HG02588 (cell line): ENCODE data around the gene RGS7.
"Not testable (repeated sequence)": the region's sequence is repeated elsewhere in the genome, so short reads cannot be mapped to it uniquely, and the experiment has no call there.

ENCODE experiments used
- ATAC-seq: cut with Tn5 transposase; IDR thresholded peaks from one replicate; pipeline ENCODE4 v1.9.1; 2021; ENCODE audit warnings: mild to moderate bottlenecking, moderate library complexity; ENCODE audit not compliant: unreplicated experiment

Gene RGS7

DNA sequence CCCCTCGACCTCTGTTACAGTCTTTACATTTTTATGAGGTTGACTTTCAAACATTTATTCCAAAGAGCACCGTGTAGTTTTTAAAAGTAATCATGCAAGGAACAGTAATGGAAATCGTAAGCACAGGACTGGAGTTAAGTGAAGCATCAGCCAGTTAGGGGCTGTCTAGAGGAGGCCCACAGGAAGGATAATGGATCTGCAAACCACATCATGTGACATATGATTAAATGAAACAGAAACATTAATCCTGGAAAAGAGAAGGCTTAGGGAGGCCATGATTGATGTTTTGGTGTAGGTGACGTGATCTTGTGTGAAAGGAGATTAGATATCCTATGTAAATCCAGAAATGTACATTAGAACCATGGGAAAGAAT is 25.0 kb downstream of the RGS7 start:
- no peak for ATAC-seq

DNA sequence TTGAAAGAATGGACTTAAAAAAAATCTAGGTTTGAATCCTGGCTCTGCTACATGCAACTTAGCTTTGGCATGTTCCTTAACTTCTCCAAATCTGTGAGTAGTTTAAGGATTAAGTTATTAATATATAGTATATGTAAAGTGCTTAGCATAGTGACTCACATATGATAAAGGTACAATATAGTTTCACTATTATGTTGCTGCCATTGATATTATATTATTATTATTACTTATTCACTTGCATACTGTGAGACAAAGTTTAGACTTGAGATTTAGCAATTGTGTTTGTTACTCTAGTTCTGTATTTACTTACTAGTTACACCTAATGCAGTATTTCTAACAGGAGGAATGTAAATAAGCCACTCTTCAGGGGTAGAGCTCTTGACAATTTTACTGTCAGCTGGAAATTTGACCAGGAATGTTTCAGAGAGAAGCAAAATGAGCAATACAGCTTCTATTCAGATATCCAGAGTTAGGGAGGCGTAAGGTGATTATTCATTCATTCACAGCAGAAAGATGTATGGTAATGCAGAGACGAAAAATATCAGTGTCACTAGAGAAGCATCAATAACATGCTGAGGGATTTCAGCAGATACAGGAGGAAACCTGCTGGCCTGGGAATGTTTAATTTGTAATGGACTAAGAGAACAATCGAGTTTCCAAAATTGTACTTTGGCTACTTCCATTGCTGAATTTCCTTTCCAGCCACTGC is 25.5 kb downstream of the RGS7 start:
- ATAC-seq: no peak

DNA sequence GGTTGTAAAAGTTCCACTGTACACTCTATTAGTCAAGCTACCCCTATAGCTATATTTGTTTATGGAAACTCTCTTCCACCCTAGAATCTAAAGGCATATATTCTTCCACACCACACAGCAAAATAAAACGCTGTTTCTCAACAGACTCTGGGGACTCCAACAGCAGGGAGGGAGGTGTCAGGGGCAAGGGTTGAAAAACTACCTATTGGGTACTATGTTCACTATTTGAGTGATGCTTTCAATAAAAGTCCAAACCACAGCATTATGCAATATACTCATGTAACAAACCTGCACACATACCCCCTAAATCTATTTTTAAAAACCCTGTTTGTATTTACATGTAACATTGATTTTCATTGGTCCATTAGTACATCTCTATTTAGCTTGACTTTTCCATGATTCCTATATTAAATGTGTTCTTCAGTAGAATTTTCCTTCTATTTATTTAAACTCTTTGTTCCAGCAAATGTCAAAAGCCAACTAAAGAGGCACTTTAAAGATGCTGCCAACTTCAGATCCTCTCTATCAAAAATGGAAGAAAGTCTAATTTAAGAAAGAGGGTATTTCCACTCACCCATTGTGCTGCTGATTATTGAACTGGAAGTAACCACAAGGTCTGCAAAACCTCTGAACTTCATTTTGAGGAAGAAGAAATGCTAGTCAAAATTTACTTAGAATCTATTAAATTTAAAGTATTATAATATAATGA is 26.2 kb downstream of the RGS7 start:
- no peak for ATAC-seq

DNA sequence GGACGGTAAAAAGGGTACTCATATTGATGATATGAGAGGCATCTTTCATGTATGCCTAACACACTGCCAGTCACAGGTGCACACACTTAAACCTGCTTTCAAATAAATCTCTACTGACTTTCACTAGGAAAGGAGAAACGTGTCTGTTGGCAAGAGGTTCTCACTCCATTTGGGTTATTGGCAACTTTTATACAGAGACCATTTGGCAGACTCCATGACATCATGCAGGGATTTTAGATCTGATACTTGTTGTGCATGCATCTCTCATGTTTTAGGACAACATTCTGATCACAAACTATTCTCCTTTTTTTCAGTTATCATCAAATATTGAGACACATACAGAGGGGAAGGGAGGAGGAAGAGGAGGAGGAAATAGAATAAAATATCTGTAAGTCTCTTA is 31.5 kb downstream of the RGS7 start:
- no peak for ATAC-seq

DNA sequence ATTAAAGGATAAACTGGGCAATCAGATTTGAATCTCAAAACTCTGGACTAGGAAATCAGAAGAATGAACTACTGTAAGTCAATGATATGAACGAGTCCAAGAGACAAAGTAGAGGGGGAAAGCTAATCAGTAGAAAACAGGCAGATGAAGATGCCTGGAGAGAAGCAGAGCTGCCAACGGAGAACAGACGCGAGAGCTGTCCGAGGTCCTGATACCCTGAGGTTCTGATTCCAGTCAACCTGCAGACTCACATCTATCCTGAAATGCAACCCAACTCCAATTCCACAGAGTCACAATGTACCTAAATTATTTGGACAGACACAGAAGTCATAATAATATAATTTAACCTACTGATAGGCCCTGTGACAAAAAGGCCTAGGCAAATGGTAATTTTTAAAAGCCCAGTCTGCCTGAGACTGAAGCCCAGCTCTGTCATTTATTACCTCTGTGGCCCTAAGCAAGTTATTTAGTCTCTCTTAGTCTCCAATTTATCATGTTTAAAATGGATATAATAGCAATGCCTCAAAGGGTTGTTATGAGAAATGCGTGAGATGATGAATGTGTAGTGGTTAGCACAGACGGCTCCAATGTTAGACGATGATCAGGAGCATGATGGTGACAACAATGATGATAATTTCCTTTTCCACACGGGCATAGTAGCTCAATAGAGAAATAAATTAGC is 33.4 kb downstream of the RGS7 start:
- ATAC-seq: no peak

DNA sequence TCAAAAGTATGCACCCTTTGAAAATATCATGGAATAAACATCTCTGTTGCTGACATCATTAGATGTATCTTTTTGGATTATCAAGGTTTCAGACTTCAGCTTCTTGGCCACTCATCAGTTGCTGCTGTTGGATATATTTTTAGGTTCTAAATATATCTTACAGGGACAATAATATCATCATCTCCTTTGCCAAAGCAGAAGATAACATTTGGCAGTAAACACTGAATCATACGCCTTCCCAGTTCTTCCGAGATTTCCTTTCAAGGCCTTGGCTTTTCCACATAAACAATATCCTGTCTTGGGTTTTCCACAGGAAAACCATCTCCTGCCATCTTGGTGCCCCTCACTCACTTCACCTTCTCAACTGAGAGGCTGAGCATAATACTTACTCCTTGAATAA is 39.3 kb downstream of the RGS7 start:
- ATAC-seq: no peak

DNA sequence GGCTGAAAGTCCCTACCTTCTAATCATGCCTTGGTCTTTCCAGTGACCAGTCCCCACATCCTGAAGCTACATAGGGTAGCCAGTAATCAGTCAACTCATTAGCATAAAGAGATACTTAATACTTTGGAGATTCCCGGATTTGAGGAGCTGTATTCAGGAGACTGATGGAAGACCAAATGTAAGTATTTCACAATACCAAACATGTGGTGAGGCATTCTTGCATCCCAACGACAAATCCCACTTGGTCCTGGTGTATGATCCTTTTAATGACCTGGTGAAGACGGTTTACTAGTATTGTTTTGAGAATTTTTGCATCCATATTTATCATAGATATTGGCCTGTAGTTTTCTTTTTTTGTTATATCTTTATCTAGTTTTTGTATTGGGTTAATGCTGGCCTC is 40.6 kb downstream of the RGS7 start:
- no peak for ATAC-seq

DNA sequence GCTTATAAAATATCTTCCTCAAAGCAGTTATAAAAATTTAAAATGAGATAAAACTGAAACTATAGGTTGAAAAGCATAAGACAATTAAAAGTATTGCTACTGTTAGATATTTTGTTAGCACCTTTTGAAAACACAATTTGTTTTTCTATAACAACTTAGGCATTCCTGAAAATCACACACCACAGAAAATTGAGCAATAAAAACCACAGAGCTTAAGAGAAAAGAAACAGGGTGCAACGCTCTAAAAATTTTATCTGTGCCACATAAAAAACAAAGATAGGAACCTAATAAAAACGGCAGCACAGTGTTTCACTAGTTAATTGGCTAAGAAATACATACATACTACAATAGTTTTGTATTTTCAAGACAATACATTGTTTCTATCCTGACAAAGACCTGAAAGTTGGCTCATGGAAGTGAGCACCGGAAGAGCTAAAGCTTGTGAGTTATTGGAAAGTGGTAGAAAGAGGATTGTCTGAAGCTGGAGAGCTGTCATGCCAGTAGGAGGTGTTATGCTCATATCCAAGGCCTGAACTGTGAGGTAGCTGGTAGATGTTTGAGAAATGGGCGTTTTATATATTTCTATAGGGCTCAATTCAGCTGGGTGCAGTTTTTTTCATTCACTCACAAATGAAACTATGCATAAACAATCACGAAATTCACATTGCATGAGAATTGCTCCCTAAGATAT is 45.8 kb downstream of the RGS7 start:
- ATAC-seq: no peak

DNA sequence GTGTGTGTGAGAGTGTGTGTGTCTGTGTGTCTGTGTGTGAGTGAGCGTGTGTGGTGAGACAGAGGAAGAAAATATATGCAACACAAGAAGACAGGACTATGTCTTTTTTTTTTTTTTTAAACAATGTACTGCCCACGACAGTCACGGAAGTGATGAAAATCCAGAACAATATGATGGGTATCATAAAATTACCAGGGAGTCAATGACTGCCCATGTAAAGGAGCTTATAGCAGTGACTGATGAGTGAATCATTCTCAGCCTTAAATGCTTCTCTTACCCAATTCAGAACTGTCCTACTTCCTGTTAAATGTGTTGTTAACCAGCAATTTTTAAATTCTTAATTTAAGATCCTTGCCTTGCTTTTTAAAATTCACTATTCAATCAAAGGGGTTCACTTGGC is 46.6 kb downstream of the RGS7 start:
- ATAC-seq: no peak

DNA sequence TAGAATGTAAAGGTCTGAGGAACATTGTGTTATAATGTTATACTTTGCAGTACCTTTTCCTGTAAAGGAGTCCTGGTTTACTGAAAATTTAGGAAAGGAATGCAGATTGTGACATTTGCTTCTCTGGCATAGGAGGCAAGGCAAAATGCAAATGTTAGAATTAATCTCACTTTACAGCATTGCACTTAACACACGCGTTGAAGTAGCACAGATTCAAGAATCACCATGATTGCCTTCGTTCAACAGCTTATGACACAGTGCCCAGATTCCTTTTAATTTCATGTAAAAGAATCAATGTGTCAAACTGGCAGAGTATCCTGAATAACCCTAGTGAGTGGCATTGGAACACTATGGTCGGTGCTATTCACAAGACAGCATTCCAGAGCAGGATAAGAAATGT is 47.4 kb downstream of the RGS7 start:
- no peak for ATAC-seq

DNA sequence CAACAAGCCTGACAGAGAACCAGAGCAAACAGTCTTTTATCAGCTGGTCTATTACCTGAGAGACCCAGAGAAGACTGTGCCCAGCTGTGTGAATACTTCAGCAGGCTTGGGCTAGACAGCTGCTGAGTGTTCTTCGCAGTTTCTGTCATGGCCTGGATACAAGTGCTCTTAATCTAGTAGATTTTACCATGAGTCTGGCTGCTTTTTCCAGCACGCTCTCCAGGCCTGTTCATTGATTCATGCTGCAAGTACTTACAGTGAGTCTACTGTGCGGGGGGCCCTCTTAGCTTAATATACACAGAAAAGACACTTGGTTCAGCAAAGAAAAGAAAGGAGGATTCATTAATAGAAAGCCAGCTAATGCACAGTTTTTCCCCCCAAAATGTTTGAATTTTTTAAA is 48.5 kb downstream of the RGS7 start:
- ATAC-seq: no peak

DNA sequence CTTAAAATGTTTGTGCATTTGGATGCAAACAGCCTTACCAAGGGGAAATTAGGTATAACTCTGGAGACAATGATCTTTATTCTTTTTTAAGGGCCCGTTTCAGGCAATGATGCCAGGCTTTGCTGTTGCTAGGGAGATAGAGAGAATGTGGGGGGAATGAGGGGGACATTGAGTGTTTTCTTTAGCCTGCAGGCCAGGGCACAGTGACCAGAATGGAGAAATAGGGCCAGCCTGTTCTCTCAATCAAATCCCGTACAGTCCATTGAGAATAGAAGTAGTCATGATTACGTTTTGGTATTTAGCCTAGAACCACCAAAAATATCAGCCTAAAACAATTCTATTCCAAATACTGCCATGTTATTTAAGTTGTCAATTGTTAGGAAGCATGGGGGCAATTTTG is 49.0 kb downstream of the RGS7 start:
- ATAC-seq: no peak

DNA sequence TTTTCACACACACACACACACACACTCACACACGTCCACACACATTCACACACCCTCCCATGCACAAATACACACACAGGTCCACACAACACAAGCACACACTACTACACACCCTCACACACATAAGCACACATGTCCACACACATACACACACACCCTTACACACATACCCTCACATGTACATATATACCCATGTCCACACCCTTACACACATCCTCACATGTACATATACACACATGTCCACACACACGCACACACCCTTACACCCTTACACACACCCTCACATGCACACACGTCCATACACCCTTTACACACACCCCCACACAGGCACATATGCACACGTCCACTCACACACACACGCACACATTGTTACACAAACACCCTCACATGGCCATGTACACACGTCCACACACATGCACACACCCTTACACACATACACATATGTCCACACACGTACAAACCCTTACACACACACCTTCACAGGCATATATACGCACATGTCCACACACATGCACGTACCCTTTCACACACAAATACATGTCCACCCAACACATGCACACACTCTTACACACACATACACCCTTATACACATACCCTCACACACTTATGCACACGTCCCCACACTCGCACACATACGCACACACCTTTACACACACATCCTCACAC is 50.7 kb downstream of the RGS7 start:
- no peak for ATAC-seq

DNA sequence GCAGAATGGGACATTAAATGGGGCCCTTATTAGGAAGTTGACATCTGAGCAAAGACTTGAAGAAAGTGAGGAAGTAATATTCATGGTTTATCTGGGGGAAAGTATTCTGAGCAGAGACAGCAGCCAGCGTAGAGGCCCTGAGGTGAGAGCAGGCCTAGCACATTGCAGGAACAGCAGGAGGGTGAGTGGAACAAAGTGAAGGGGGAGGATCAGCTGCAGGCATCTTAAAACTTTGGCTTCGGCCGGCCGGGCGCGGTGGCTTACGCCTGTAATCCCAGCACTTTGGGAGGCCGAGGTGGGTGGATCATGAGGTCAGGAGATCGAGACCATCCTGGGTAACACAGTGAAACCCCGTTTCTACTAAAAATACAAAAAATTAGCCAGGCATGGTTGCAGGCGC is 55.0 kb downstream of the RGS7 start:
- not testable (repeated sequence) for ATAC-seq

DNA sequence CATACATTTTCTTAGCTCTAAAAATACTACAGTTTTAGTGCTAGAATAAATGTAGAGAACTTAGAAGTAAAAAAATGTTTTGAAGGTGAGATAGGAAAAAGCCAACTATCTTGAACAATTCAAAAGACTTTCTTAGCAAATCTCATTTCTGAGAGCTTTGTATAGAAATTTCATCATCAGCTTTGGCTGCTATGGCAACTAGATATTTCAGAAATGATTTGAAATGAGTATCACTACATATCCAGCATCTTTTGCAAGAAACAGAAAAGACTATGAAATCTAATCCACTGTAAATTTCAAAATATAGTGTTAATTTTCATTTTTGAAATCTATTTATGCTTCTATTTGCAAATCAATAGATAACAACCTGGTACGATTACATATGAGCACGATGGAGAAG is 57.7 kb downstream of the RGS7 start:
- ATAC-seq: no peak

DNA sequence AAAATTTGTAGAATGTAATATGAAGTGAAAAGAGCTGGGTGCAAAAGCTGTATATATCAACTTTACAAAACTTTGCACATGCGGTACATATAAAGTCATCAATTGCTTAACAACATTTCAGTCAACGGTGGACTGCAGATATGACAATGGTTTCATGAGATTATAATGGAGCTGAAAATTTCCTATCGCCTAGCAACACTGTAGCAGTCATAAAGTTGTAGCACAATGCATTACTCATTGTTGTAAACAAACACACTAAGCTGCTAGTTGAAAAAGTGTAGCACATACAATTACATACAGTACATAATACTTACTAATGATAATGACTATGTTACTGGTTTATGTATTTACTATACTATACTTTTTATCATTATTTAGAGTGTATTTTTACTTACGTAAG is 64.0 kb downstream of the RGS7 start:
- ATAC-seq: no peak

DNA sequence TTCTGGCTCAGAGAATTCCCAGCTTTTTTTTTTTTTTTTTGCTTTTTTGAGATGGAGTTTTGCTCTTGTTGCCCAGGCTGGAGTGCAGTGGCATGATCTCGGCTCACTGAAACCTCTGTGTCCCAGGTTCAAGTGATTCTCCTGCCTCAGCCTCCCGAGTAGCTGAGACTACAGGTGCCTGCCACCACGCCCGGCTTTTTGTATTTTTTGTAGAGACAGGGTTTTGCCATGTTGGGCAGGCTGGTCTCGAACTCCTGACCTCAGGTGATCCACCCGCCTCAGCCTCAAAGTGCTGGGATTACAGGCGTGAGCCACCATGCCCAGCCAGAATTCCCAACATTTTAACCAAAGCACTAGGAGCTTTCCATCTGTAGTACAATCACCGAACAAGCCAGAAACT is 65.5 kb downstream of the RGS7 start:
- ATAC-seq: not testable (repeated sequence)

DNA sequence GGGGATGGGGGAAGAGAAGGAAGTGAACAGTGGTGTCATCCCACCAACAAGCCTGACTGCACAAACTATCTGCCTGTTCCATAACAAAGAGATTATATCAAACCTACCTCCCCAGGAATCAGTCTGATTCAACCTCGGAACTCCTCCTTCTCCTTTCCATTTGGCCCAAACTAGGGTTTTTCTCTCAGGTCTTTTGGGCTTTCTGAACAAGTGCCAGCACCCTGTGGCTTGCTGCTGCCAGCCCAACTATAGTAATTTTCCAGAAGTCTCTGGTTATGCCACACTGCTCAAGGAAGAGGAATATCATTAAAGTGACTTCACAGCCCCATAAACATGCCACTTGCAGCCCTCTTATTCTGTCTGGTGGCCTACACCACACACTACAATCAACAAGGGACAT is 70.5 kb downstream of the RGS7 start:
- no peak for ATAC-seq

DNA sequence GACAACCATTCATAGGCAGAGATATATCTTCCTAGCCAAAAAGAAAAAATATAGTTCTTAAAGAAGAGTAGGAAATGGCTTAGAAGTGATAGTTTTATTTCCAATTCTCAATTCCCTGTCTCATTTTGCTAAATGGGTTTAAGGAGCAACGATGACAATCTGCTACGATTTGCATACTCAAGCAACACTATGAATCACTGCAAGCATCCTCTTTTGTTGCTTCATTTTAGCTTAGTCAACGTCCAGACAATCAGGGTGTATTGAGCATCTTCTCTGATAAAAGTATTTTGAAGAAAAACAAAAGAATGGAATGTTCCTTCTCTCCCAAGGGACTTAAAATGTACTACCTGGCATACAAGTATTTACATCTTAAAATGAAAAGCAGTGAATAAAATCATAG is 80.6 kb downstream of the RGS7 start:
- no peak for ATAC-seq

DNA sequence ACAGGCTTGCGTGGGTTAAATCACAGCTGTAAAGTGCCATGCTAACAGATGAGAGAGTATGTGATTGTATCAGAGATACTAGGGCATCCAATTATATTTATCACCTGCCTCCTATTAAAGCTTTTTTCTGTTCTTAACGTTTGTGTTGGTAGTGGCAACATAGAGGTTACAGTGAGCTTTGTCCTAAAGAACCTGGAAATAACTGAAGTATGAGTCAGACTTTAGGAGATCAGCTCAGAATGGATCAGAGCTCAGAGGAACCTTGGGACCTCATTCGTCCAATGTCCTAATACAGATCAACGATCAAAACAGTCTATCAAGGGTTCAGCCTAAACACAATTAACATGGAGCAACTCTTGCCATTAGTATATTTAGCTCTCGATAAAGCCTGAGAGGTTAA is 81.0 kb downstream of the RGS7 start:
- ATAC-seq: no peak

DNA sequence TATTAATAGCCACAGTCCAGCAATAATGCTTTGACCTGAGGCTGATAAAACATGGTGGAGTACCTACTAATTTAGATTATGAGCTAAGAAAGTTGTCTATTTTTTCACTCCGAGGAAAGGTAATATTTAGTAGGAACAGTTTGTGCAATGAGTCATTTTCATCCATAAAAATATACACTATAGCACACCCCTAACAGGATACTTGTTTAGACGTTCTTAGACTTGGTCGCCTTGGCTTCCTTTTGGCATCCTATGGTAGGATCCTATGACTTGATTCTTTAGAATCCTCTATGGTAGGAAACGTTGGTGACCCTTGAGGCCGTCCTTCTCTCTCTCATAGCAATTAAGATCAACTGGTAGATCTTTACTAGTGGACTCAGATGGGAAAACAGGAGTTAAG is 81.8 kb downstream of the RGS7 start:
- no peak for ATAC-seq
